SU-DHL-6 (cell line): ENCODE measurements around the gene CACNA2D1.

ENCODE experiments used
- CTCF ChIP-seq: fragments of 200-600 bp; sonication (generic); IDR thresholded peaks from one replicate; pipeline ENCODE4 v1.5.1; 2017; ENCODE audit warnings: antibody characterized with exemption, mild to moderate bottlenecking, low read length, moderate library complexity; ENCODE audit not compliant: insufficient read depth, poor library complexity, severe bottlenecking
- EZH2phosphoT487 ChIP-seq: fragments of 200-600 bp; sonication (generic), shearing (Covaris generic); conservative IDR thresholded peaks from 2 replicates; pipeline ENCODE4 v1.6.1; 2018; ENCODE audit warnings: mild to moderate bottlenecking, antibody characterized with exemption, low read length, moderate library complexity, mixed read lengths

- TF ChIP-seq CTCF: no peak
- TF ChIP-seq EZH2phosphoT487: no peak
These were observed 321.3 kb downstream of the CACNA2D1 start for GRCh38 chr7:82122275-82122674.
